ENCODE data around the gene TBC1D19.

The TBC1D19 gene

DNA sequence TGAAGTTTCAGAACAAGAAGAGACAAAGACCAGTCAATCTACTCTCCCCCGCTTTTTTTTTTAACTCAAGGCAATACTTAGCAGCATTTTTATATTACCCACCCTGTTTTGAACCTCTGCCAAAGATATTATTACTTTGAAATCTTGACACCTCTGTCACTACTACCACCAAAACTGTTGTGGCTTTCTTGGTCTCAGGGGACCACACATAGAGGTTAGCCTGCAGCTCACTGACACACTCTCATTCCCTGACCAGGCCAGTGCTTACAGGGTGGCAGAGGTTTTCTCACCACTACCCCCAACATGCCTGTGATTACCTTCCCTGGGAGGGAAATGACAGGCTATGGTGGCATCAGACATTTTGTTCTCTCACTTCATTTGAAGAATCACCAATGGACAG, 139.3 kb downstream of the TBC1D19 start:
- TF ChIP-seq RARB (CRISPR knock-in tag; IDR thresholded peaks at IDR 0.05) (no peak), TCF4 (CRISPR knock-in tag; IDR thresholded peaks at IDR 0.05; ENCODE audit: borderline replicate concordance) (no peak), ARNTL (CRISPR knock-in tag; IDR thresholded peaks at IDR 0.05; ENCODE audit: borderline replicate concordance, low read depth) (no peak), ZFP3 (CRISPR knock-in tag; IDR thresholded peaks at IDR 0.05) (no peak), ZNF70 (CRISPR knock-in tag; IDR thresholded peaks at IDR 0.05) (no peak)
- no peak for ATAC-seq

DNA sequence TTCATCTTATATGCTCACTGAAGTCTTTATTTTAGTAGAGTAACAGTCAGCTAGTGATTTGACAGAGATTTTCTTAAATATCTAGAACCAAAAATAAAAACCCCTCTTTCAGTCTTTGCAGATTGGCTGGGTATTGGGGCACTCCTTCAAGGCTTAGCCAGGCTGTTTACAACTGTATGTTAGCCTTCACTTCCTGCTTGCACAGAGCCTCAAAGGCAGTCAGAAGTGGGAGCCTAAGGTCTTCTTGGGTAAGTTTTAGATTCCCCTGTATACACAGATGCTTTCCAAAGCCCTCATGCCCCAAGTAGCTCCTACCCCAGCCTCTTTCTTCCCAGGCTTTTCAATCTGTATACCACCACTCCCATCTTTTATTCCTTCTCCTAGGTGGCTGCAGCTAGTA, 140.7 kb downstream of the TBC1D19 start:
- ATAC-seq, result no peak
- TF ChIP-seq ESRRG (CRISPR knock-in tag; IDR thresholded peaks at IDR 0.05) (no peak), ZNF8 (CRISPR knock-in tag; IDR thresholded peaks at IDR 0.05) (no peak), ZNF70 (CRISPR knock-in tag; IDR thresholded peaks at IDR 0.05) (no peak), ZC3H10 (CRISPR knock-in tag; IDR thresholded peaks at IDR 0.05) (no peak), BACH2 (CRISPR knock-in tag; IDR thresholded peaks at IDR 0.05; ENCODE audit: borderline replicate concordance) (no peak)
- TF ChIP-seq, protein P1, sequence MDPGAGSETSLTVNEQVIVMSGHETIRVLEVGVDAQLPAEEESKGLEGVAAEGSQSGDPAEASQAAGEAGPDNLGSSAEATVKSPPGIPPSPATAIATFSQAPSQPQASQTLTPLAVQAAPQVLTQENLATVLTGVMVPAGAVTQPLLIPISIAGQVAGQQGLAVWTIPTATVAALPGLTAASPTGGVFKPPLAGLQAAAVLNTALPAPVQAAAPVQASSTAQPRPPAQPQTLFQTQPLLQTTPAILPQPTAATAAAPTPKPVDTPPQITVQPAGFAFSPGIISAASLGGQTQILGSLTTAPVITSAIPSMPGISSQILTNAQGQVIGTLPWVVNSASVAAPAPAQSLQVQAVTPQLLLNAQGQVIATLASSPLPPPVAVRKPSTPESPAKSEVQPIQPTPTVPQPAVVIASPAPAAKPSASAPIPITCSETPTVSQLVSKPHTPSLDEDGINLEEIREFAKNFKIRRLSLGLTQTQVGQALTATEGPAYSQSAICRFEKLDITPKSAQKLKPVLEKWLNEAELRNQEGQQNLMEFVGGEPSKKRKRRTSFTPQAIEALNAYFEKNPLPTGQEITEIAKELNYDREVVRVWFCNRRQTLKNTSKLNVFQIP (CRISPR knock-in tag; IDR thresholded peaks at IDR 0.05; ENCODE audit: borderline replicate concordance, low read depth), result no peak

DNA sequence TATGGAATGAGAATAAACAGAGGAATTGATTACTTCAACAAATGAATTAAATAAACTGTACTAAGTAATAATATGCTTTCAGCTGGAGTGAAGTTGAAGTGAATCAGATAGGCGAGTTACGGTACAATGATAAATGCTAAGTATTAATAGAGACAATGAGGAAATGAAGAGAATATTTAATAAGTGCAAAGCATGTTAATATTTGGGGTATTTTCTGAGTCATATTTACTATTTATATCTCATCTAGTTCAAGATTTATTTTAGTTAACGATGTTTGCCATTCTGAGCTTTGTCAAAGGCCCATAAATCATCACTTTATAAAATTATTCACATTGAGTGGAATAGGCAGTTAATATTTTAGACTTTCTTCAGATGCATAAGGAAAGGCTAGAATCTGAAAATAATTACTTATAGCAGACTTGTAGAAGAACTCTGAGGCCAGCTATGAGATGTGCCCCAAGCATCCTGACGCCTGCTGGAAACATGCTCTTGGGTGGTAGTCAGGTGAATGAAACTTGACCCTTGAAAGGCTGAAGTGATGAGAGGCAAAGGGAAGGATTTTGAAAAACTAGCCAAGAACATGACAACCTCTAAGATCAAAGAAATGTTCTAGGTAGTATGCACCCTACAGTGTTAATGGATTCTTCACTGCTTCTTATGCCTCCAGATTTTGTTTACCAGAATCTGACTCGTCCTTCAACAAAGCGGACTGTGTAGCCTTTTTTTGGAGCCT, 142.9 kb downstream of the TBC1D19 start:
- ATAC-seq, result peak; percentile 42
- TF ChIP-seq ZFP3 (CRISPR knock-in tag; IDR thresholded peaks at IDR 0.05), result no peak
- TF ChIP-seq ZC3H10 (CRISPR knock-in tag; IDR thresholded peaks at IDR 0.05), result no peak
- no peak for TF ChIP-seq ZNF70 (CRISPR knock-in tag; IDR thresholded peaks at IDR 0.05)
- no peak for TF ChIP-seq ZNF565 (CRISPR knock-in tag; conservative IDR thresholded peaks at IDR 0.05; ENCODE audit: low read depth)
- TF ChIP-seq ISL1 (CRISPR knock-in tag; IDR thresholded peaks at IDR 0.05), result peak; percentile 7
- TF ChIP-seq ESRRG (CRISPR knock-in tag; IDR thresholded peaks at IDR 0.05), result 0 out of 2 replicates have a peak, but pooled peaks have one; percentile 30
- no peak for TF ChIP-seq TSHZ2 (CRISPR knock-in tag; IDR thresholded peaks at IDR 0.05)
- TF ChIP-seq, protein P1 (CRISPR knock-in tag; IDR thresholded peaks at IDR 0.05; ENCODE audit: borderline replicate concordance, low read depth), result no peak
- TF ChIP-seq BACH2 (CRISPR knock-in tag; IDR thresholded peaks at IDR 0.05; ENCODE audit: borderline replicate concordance), result no peak
- TF ChIP-seq OSR1 (CRISPR knock-in tag; IDR thresholded peaks at IDR 0.05), result no peak
- TF ChIP-seq ZFP30 (CRISPR knock-in tag; IDR thresholded peaks at IDR 0.05), result no peak

- no peak for ATAC-seq
These were observed 144.0 kb downstream of the TBC1D19 start for GRCh38 chr4:26727844-26728243.

DNA sequence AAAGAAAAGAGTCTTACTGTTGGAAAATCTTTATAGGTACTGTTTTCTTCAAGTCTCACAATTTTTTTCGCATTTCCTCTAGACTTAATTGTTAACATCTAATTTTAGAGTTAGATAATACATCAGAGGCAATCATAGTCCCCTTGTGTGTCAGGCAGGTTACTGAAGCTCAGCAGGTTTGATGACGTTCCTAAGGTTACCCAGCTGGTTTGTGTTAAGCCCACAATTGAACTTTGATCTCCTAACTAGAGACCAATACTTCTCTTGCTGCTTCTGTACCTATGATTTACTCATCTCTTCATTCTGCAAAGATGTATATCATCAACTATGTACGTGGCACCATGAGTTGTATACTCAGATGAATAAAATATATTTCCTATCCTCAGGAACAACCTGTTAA, 145.1 kb downstream of the TBC1D19 start:
- no peak for ATAC-seq
- TF ChIP-seq CSDC2 (CRISPR knock-in tag; IDR thresholded peaks at IDR 0.05) (no peak), PPARA (CRISPR knock-in tag; IDR thresholded peaks at IDR 0.05; ENCODE audit: borderline replicate concordance) (no peak), RARB (CRISPR knock-in tag; IDR thresholded peaks at IDR 0.05) (no peak), ZNF8 (CRISPR knock-in tag; IDR thresholded peaks at IDR 0.05) (no peak), TSHZ2 (CRISPR knock-in tag; IDR thresholded peaks at IDR 0.05) (no peak), ZC3H10 (CRISPR knock-in tag; IDR thresholded peaks at IDR 0.05) (no peak)
- TF ChIP-seq, protein P2, sequence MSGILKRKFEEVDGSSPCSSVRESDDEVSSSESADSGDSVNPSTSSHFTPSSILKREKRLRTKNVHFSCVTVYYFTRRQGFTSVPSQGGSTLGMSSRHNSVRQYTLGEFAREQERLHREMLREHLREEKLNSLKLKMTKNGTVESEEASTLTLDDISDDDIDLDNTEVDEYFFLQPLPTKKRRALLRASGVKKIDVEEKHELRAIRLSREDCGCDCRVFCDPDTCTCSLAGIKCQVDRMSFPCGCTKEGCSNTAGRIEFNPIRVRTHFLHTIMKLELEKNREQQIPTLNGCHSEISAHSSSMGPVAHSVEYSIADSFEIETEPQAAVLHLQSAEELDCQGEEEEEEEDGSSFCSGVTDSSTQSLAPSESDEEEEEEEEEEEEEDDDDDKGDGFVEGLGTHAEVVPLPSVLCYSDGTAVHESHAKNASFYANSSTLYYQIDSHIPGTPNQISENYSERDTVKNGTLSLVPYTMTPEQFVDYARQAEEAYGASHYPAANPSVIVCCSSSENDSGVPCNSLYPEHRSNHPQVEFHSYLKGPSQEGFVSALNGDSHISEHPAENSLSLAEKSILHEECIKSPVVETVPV (CRISPR knock-in tag; IDR thresholded peaks at IDR 0.05), result no peak

More at GRCh38 chr4:26727844-26728243, 144.0 kb downstream of the TBC1D19 start:
- TF ChIP-seq ISL1 (CRISPR knock-in tag; IDR thresholded peaks at IDR 0.05) (no peak), TCF4 (CRISPR knock-in tag; IDR thresholded peaks at IDR 0.05; ENCODE audit: borderline replicate concordance) (no peak)
